Colonic mucosa (tissue), 4 donors: ENCODE measurements around the gene COL20A1. TPM values are rescaled to one million over a fixed set of nuclear protein-coding genes. Genes with fewer than 3 reads are reported as not detected.

Source experiments
- DNase-seq: peaks from one replicate; pipeline ENCODE4 v3.0.0-alpha.2; 2020
- H3K27ac ChIP-seq: fragments of 200-600 bp; one replicate; pipeline ENCODE4 v1.8.0; 2021
- H3K27me3 ChIP-seq: fragments of 200-600 bp; one replicate; pipeline ENCODE4 v1.8.0; 2021
- H3K36me3 ChIP-seq: fragments of 200-600 bp; one replicate; pipeline ENCODE4 v1.8.0; 2021
- H3K4me1 ChIP-seq: fragments of 200-600 bp; one replicate; pipeline ENCODE4 v1.8.0; 2021; ENCODE audit warnings: mild to moderate bottlenecking
- H3K4me3 ChIP-seq: fragments of 200-600 bp; one replicate; pipeline ENCODE4 v1.8.0; 2021
- H3K9ac ChIP-seq, 2 donors: one replicate each; pipeline ENCODE4 v1.7.0; 2013; ENCODE audit warnings: control low read depth in 2 of 2, low read depth in 2 of 2, low read length in 2 of 2
- H3K9me3 ChIP-seq: fragments of 200-600 bp; one replicate; pipeline ENCODE4 v1.8.0; 2021
- CTCF ChIP-seq: fragments of 200-600 bp; IDR thresholded peaks from one replicate; pipeline ENCODE4 v1.8.0; 2022; ENCODE audit warnings: antibody characterized with exemption, mild to moderate bottlenecking
- intact Hi-C: fragments of 100-400 bp; cut with DNase I; formaldehyde crosslinking; loops from one replicate; pipeline ENCODE4 v1.14.1; 2022
- total RNA-seq, 2 donors: library from RNA; stranded (reverse); fragmentation: NEBNext Ultra II Directional in 1 of 2; extraction: Animal tissue kit (Norgen Biotek cat#: 25700) in 1 of 2; gene quantifications; one replicate each; pipeline ENCODE4 v1.2.1, GENCODE V29; 2021
- donor health status: healthy.
- donor health status: DM: no; HTN: no; CAD: no.
- donor health status: DM: no; HTN: no; CAD: no.

COL20A1 gene
- total RNA-seq, 2 donors from 2014 or later, result not detected

GRCh38 chr20:63254232-63254605 is 38.8 kb upstream of the COL20A1 start, which contains the start of gene NKAIN4:
TSS of gene NKAIN4 (minus strand) at chr20:63254463. CDS start at chr20:63254450, 13 bp downstream.
- Histone ChIP-seq H3K27ac (no peak within 1 kb of the TSS), H3K4me1 (no peaks in the 10 kb centered on the region), H3K9ac (no peak within 1 kb of the TSS), H3K36me3 (no peaks in the 10 kb centered on the region), H3K27me3 (peaks cover 32% of the 10 kb centered on the region), H3K4me3 (no peak within 1 kb of the TSS), H3K9me3 (no peaks in the 10 kb centered on the region)
- DNase-seq, result no peak
- intact Hi-C loops, result no loop called here
- TF ChIP-seq CTCF, result no peak

GRCh38 chr20:63254606-63255384 is 38.2 kb upstream of the COL20A1 start:
- H3K27me3 ChIP-seq, result peaks cover 32% of the 10 kb centered on the region
- no peak overlapping the region for H3K27ac ChIP-seq
- intact Hi-C loops, result no loop called here
- no peaks in the 10 kb centered on the region for H3K4me1 ChIP-seq
- no peaks in the 10 kb centered on the region for H3K36me3 ChIP-seq
- H3K9me3 ChIP-seq, result no peaks in the 10 kb centered on the region
- no peak overlapping the region for H3K9ac ChIP-seq
- DNase-seq, result no peak
- H3K4me3 ChIP-seq, result no peak overlapping the region
- TF ChIP-seq CTCF, result no peak

GRCh38 chr20:63255931-63256704 is 36.9 kb upstream of the COL20A1 start:
- no peak overlapping the region for H3K27ac ChIP-seq
- no peaks in the 10 kb centered on the region for H3K4me1 ChIP-seq
- peaks cover 32% of the 10 kb centered on the region for H3K27me3 ChIP-seq
- no peak for DNase-seq
- TF ChIP-seq CTCF, result no peak
- intact Hi-C loops, result no loop called here
- H3K9me3 ChIP-seq, result no peaks in the 10 kb centered on the region
- no peak overlapping the region for H3K4me3 ChIP-seq
- no peak overlapping the region for H3K9ac ChIP-seq
- H3K36me3 ChIP-seq, result no peaks in the 10 kb centered on the region

- TF ChIP-seq CTCF, result no peak
- Histone ChIP-seq H3K27me3 (peaks cover 30% of the 10 kb centered on the region), H3K9me3 (no peaks in the 10 kb centered on the region)
Measured at GRCh38 chr20:63256954-63257353, 36.0 kb upstream of the COL20A1 start.

GRCh38 chr20:63257629-63258028 is 35.4 kb upstream of the COL20A1 start:
- Histone ChIP-seq H3K4me1 (no peaks in the 10 kb centered on the region), H3K4me3 (no peak overlapping the region), H3K9ac (no peak overlapping the region), H3K27ac (no peak overlapping the region), H3K27me3 (peaks cover 26% of the 10 kb centered on the region), H3K36me3 (no peaks in the 10 kb centered on the region), H3K9me3 (no peaks in the 10 kb centered on the region)
- intact Hi-C loops, result no loop called here
- TF ChIP-seq CTCF, result no peak
- no peak for DNase-seq

More at GRCh38 chr20:63256954-63257353, 36.0 kb upstream of the COL20A1 start:
- intact Hi-C loops, result no loop called here
- H3K27ac ChIP-seq, result no peak overlapping the region
- H3K9ac ChIP-seq, result no peak overlapping the region
- H3K4me3 ChIP-seq, result no peak overlapping the region
- DNase-seq, result no peak
- no peaks in the 10 kb centered on the region for H3K36me3 ChIP-seq
- no peaks in the 10 kb centered on the region for H3K4me1 ChIP-seq
